IPS-15b (cell line): ENCODE measurements around the gene TGFB3.

Source experiments
- H3K27me3 ChIP-seq: one replicate; pipeline ENCODE4 v1.6.1; 2013; ENCODE audit warnings: low read length; ENCODE audit not compliant: control insufficient read depth, insufficient read depth
- H3K36me3 ChIP-seq: one replicate; pipeline ENCODE4 v1.6.1; 2013; ENCODE audit warnings: low read length; ENCODE audit not compliant: control insufficient read depth, insufficient read depth
- H3K4me1 ChIP-seq: one replicate; pipeline ENCODE4 v1.6.1; 2013; ENCODE audit warnings: mild to moderate bottlenecking, low read length; ENCODE audit not compliant: control insufficient read depth, insufficient read depth
- H3K4me3 ChIP-seq: one replicate; pipeline ENCODE4 v1.5.1; 2013; ENCODE audit warnings: low read depth, low read length
- H3K9ac ChIP-seq: one replicate; pipeline ENCODE4 v1.6.1; 2013; ENCODE audit warnings: low read depth, mild to moderate bottlenecking, low read length
- H3K9me3 ChIP-seq: one replicate; pipeline ENCODE4 v1.6.1; 2013; ENCODE audit warnings: mild to moderate bottlenecking, low read length; ENCODE audit not compliant: control insufficient read depth, insufficient read depth

TGFB3 gene

GRCh38 chr14:75972801-75973421, 8.9 kb downstream of the TGFB3 start:
- Histone ChIP-seq H3K36me3 (no peaks in the 10 kb centered on the region), H3K27me3 (no peaks in the 10 kb centered on the region), H3K9me3 (no peaks in the 10 kb centered on the region), H3K4me3 (no peak overlapping the region), H3K4me1 (peaks cover 10% of the 10 kb centered on the region), H3K9ac (no peak overlapping the region)

- Histone ChIP-seq H3K9me3 (no peaks in the 10 kb centered on the region), H3K4me3 (no peak overlapping the region), H3K36me3 (no peaks in the 10 kb centered on the region)
Observed at GRCh38 chr14:75971509-75971908, 10.3 kb downstream of the TGFB3 start.

GRCh38 chr14:75970989-75971388, 10.8 kb downstream of the TGFB3 start:
- Histone ChIP-seq H3K4me3 (no peak overlapping the region), H3K27me3 (no peaks in the 10 kb centered on the region), H3K4me1 (peaks cover 4% of the 10 kb centered on the region), H3K9ac (no peak overlapping the region), H3K36me3 (no peaks in the 10 kb centered on the region), H3K9me3 (no peaks in the 10 kb centered on the region)

More at GRCh38 chr14:75971509-75971908, 10.3 kb downstream of the TGFB3 start:
- Histone ChIP-seq H3K9ac (no peak overlapping the region), H3K4me1 (peaks cover 5% of the 10 kb centered on the region), H3K27me3 (no peaks in the 10 kb centered on the region)

- Histone ChIP-seq H3K4me1 (peaks cover 4% of the 10 kb centered on the region), H3K4me3 (no peak overlapping the region), H3K27me3 (no peaks in the 10 kb centered on the region), H3K36me3 (no peaks in the 10 kb centered on the region), H3K9ac (no peak overlapping the region), H3K9me3 (no peaks in the 10 kb centered on the region)
Observed at GRCh38 chr14:75969891-75970290, 11.9 kb downstream of the TGFB3 start.

GRCh38 chr14:75969126-75969525, 12.7 kb downstream of the TGFB3 start:
- Histone ChIP-seq H3K9ac (no peak overlapping the region), H3K36me3 (no peaks in the 10 kb centered on the region), H3K27me3 (no peaks in the 10 kb centered on the region), H3K9me3 (no peaks in the 10 kb centered on the region), H3K4me3 (no peak overlapping the region), H3K4me1 (peaks cover 4% of the 10 kb centered on the region)

GRCh38 chr14:75968456-75968855, 13.3 kb downstream of the TGFB3 start:
- Histone ChIP-seq H3K4me3 (no peak overlapping the region), H3K27me3 (no peaks in the 10 kb centered on the region), H3K4me1 (peaks cover 4% of the 10 kb centered on the region), H3K9ac (no peak overlapping the region), H3K9me3 (no peaks in the 10 kb centered on the region), H3K36me3 (no peaks in the 10 kb centered on the region)

GRCh38 chr14:75967866-75968265, 13.9 kb downstream of the TGFB3 start:
- peaks cover 4% of the 10 kb centered on the region for H3K4me1 ChIP-seq

GRCh38 chr14:75961662-75962061, 20.1 kb downstream of the TGFB3 start:
- Histone ChIP-seq H3K9me3 (no peaks in the 10 kb centered on the region), H3K36me3 (no peaks in the 10 kb centered on the region), H3K9ac (no peak overlapping the region), H3K27me3 (no peaks in the 10 kb centered on the region), H3K4me1 (no peaks in the 10 kb centered on the region), H3K4me3 (no peak overlapping the region)

More at GRCh38 chr14:75967866-75968265, 13.9 kb downstream of the TGFB3 start:
- H3K9me3 ChIP-seq: no peaks in the 10 kb centered on the region
- H3K4me3 ChIP-seq: no peak overlapping the region
- no peaks in the 10 kb centered on the region for H3K36me3 ChIP-seq
- H3K27me3 ChIP-seq: no peaks in the 10 kb centered on the region
- H3K9ac ChIP-seq: no peak overlapping the region

GRCh38 chr14:75960231-75960630, 21.6 kb downstream of the TGFB3 start:
- no peak overlapping the region for H3K9ac ChIP-seq

GRCh38 chr14:75959031-75959430, 22.8 kb downstream of the TGFB3 start:
- Histone ChIP-seq H3K36me3 (no peaks in the 10 kb centered on the region), H3K27me3 (no peaks in the 10 kb centered on the region), H3K4me3 (no peak overlapping the region), H3K9ac (no peak overlapping the region), H3K4me1 (no peaks in the 10 kb centered on the region), H3K9me3 (no peaks in the 10 kb centered on the region)

More at GRCh38 chr14:75960231-75960630, 21.6 kb downstream of the TGFB3 start:
- Histone ChIP-seq H3K4me3 (no peak overlapping the region), H3K27me3 (no peaks in the 10 kb centered on the region), H3K4me1 (no peaks in the 10 kb centered on the region), H3K36me3 (no peaks in the 10 kb centered on the region), H3K9me3 (no peaks in the 10 kb centered on the region)

- Histone ChIP-seq H3K9me3 (no peaks in the 10 kb centered on the region), H3K4me3 (no peak overlapping the region), H3K36me3 (no peaks in the 10 kb centered on the region), H3K27me3 (no peaks in the 10 kb centered on the region), H3K4me1 (no peaks in the 10 kb centered on the region), H3K9ac (no peak overlapping the region)
Observed at GRCh38 chr14:75952489-75952888, 29.3 kb downstream of the TGFB3 start.

- Histone ChIP-seq H3K4me1 (no peaks in the 10 kb centered on the region), H3K9ac (no peak overlapping the region), H3K4me3 (no peak overlapping the region), H3K27me3 (no peaks in the 10 kb centered on the region), H3K9me3 (no peaks in the 10 kb centered on the region), H3K36me3 (no peaks in the 10 kb centered on the region)
Observed at GRCh38 chr14:75946785-75947184, 35.0 kb downstream of the TGFB3 start.
